Testis (tissue), 2 donors: ENCODE measurements around the gene MAP1LC3B.

Experiments
- POLR2A ChIP-seq: fragments of 450-650 bp; IDR thresholded peaks from one replicate; pipeline ENCODE4 v1.6.1; 2017; ENCODE audit warnings: antibody characterized with exemption, mild to moderate bottlenecking, moderate library complexity
- TF ChIP-seq, protein P1 (sequence below), 3 experiments: fragments of 450-650 bp in 2 of 3; fragments of 200-600 bp in 1 of 3; sonication (generic) in 1 of 3; IDR thresholded peaks; one replicate each; pipeline ENCODE4 v1.5.1; 2016 to 2019; ENCODE audit warnings: antibody characterized with exemption in 3 of 3, mild to moderate bottlenecking in 2 of 3, moderate library complexity in 1 of 3

GRCh38 chr16:87417528-87417910 lies 25.4 kb downstream of the MAP1LC3B start:
- TF ChIP-seq, protein P1, sequence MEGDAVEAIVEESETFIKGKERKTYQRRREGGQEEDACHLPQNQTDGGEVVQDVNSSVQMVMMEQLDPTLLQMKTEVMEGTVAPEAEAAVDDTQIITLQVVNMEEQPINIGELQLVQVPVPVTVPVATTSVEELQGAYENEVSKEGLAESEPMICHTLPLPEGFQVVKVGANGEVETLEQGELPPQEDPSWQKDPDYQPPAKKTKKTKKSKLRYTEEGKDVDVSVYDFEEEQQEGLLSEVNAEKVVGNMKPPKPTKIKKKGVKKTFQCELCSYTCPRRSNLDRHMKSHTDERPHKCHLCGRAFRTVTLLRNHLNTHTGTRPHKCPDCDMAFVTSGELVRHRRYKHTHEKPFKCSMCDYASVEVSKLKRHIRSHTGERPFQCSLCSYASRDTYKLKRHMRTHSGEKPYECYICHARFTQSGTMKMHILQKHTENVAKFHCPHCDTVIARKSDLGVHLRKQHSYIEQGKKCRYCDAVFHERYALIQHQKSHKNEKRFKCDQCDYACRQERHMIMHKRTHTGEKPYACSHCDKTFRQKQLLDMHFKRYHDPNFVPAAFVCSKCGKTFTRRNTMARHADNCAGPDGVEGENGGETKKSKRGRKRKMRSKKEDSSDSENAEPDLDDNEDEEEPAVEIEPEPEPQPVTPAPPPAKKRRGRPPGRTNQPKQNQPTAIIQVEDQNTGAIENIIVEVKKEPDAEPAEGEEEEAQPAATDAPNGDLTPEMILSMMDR (IDR thresholded peaks at IDR 0.05) = no peak
- TF ChIP-seq POLR2A = no peak
